ENCODE results near the gene NOVA2.

GRCh38 chr19:46016426-46017094 lies 42.9 kb upstream of the NOVA2 start:
- TF ChIP-seq YY1 (IDR thresholded peaks at IDR 0.05; ENCODE audit: low read depth, low read length): no peak
- no peak for TF ChIP-seq POLR2A (IDR thresholded peaks at IDR 0.05; ENCODE audit: control extremely low read depth in 1 of 2, low read depth in 2 of 2, low read length in 2 of 2)
- TF ChIP-seq, protein P1, sequence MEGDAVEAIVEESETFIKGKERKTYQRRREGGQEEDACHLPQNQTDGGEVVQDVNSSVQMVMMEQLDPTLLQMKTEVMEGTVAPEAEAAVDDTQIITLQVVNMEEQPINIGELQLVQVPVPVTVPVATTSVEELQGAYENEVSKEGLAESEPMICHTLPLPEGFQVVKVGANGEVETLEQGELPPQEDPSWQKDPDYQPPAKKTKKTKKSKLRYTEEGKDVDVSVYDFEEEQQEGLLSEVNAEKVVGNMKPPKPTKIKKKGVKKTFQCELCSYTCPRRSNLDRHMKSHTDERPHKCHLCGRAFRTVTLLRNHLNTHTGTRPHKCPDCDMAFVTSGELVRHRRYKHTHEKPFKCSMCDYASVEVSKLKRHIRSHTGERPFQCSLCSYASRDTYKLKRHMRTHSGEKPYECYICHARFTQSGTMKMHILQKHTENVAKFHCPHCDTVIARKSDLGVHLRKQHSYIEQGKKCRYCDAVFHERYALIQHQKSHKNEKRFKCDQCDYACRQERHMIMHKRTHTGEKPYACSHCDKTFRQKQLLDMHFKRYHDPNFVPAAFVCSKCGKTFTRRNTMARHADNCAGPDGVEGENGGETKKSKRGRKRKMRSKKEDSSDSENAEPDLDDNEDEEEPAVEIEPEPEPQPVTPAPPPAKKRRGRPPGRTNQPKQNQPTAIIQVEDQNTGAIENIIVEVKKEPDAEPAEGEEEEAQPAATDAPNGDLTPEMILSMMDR (IDR thresholded peaks at IDR 0.05; ENCODE audit: control extremely low read depth in 1 of 3, insufficient read depth in 1 of 3, low read depth in 1 of 3, low read length in 3 of 3): peak; percentile 77 to 92 (median 80)
- TF ChIP-seq RFX5 (IDR thresholded peaks at IDR 0.05; ENCODE audit: borderline replicate concordance, low read depth, low read length): no peak
- TF ChIP-seq JUN (IDR thresholded peaks at IDR 0.05; ENCODE audit: low read depth, low read length): no peak
